Chondrocyte (in vitro differentiated cells): Measurements from ENCODE around the gene ASIC1. TPM values are rescaled to one million over a fixed set of nuclear protein-coding genes. Genes with fewer than 3 reads are reported as not detected.

Experiments
- DNase-seq: peaks from one replicate; pipeline ENCODE4 v3.0.0; 2021; ENCODE audit warnings: mixed read lengths, low spot score
- H3K27ac Mint-ChIP-seq: one replicate; pipeline ENCODE4 v1.8.0; 2021; ENCODE audit warnings: mild to moderate bottlenecking, moderate library complexity, mixed read lengths; ENCODE audit not compliant: unreplicated experiment
- H3K27me3 Mint-ChIP-seq: 2 replicates; pipeline ENCODE4 v1.8.0; 2021; ENCODE audit warnings: low read depth, mixed read lengths
- H3K36me3 Mint-ChIP-seq: 2 replicates; pipeline ENCODE4 v1.8.0; 2021; ENCODE audit warnings: low read depth, mixed read lengths
- H3K4me1 Mint-ChIP-seq: 2 replicates; pipeline ENCODE4 v1.8.0; 2021; ENCODE audit warnings: low read depth, mild to moderate bottlenecking, mixed read lengths
- H3K4me3 Mint-ChIP-seq: one replicate; pipeline ENCODE4 v1.8.0; 2021; ENCODE audit warnings: mild to moderate bottlenecking, moderate library complexity, mixed read lengths; ENCODE audit not compliant: unreplicated experiment
- H3K9me3 Mint-ChIP-seq: 2 replicates; pipeline ENCODE4 v1.8.0; 2021; ENCODE audit warnings: low read depth, mixed read lengths
- CTCF ChIP-seq: fragments of 200-600 bp; sonication (generic); IDR thresholded peaks from 2 replicates; pipeline ENCODE4 v1.5.0; 2021; ENCODE audit warnings: antibody characterized with exemption, mild to moderate bottlenecking, moderate library complexity
- total RNA-seq: library from RNA; stranded (reverse); gene quantifications from 3 replicates; pipeline ENCODE4 v1.2.1, GENCODE V29; 2021

Gene ASIC1
- total RNA-seq, 1 donor from 2014 or later: 3.9 TPM

- H3K4me1 Mint-ChIP-seq: peaks cover 6% of the 10 kb centered on the region
- H3K9me3 Mint-ChIP-seq: no peaks in the 10 kb centered on the region
- DNase-seq: peak; percentile 77
- no peak for TF ChIP-seq CTCF
- H3K36me3 Mint-ChIP-seq: peaks cover 7% of the 10 kb centered on the region
- no peak overlapping the region for H3K27ac Mint-ChIP-seq
- H3K27me3 Mint-ChIP-seq: no peaks in the 10 kb centered on the region
- no peak overlapping the region for H3K4me3 Mint-ChIP-seq
Measured at GRCh38 chr12:50104417-50105366, 47.3 kb downstream of the ASIC1 start.

GRCh38 chr12:50105913-50106450, 48.6 kb downstream of the ASIC1 start:
- H3K4me3 Mint-ChIP-seq: no peak overlapping the region
- no peak overlapping the region for H3K27ac Mint-ChIP-seq
- H3K36me3 Mint-ChIP-seq: peaks cover 3% of the 10 kb centered on the region
- no peaks in the 10 kb centered on the region for H3K27me3 Mint-ChIP-seq
- H3K4me1 Mint-ChIP-seq: peaks cover 14% of the 10 kb centered on the region
- no peak for TF ChIP-seq CTCF
- no peaks in the 10 kb centered on the region for H3K9me3 Mint-ChIP-seq
- DNase-seq: peak; percentile 63

- Mint-ChIP-seq H3K4me3 (no peak overlapping the region), H3K36me3 (no peaks in the 10 kb centered on the region), H3K9me3 (no peaks in the 10 kb centered on the region), H3K27me3 (no peaks in the 10 kb centered on the region), H3K27ac (no peak overlapping the region), H3K4me1 (peaks cover 20% of the 10 kb centered on the region)
- TF ChIP-seq CTCF: no peak
- peak; percentile 33 for DNase-seq
Measured at GRCh38 chr12:50106907-50107306, 49.5 kb downstream of the ASIC1 start.

- no peak overlapping the region for H3K4me3 Mint-ChIP-seq
- H3K27me3 Mint-ChIP-seq: no peaks in the 10 kb centered on the region
- H3K27ac Mint-ChIP-seq: no peak overlapping the region
- no peak for TF ChIP-seq CTCF
- H3K4me1 Mint-ChIP-seq: peaks cover 20% of the 10 kb centered on the region
- no peaks in the 10 kb centered on the region for H3K36me3 Mint-ChIP-seq
- no peaks in the 10 kb centered on the region for H3K9me3 Mint-ChIP-seq
- peak; percentile 74 for DNase-seq
Measured at GRCh38 chr12:50107416-50108268, 50.2 kb downstream of the ASIC1 start.

- no peak for TF ChIP-seq CTCF
- H3K4me1 Mint-ChIP-seq: peaks cover 24% of the 10 kb centered on the region
- H3K27me3 Mint-ChIP-seq: no peaks in the 10 kb centered on the region
- H3K4me3 Mint-ChIP-seq: no peak overlapping the region
- H3K36me3 Mint-ChIP-seq: no peaks in the 10 kb centered on the region
- H3K9me3 Mint-ChIP-seq: no peaks in the 10 kb centered on the region
- peak; percentile 54 for DNase-seq
- no peak overlapping the region for H3K27ac Mint-ChIP-seq
Measured at GRCh38 chr12:50109319-50109718, 51.9 kb downstream of the ASIC1 start.
